A549 (cell line): Measurements from ENCODE around the gene ZNF106.

Experiments used
- CBX2 ChIP-seq: fragments of 200-600 bp; sonication (generic); IDR thresholded peaks from 2 replicates; pipeline ENCODE4 v1.6.1; 2016; ENCODE audit warnings: low read depth, mild to moderate bottlenecking, borderline replicate concordance
- CHD4 ChIP-seq: fragments of 200-600 bp; sonication (generic); IDR thresholded peaks from 2 replicates; pipeline ENCODE4 v1.6.1; 2016; ENCODE audit warnings: antibody characterized with exemption, mild to moderate bottlenecking, borderline replicate concordance
- CTCF ChIP-seq: fragments of >200 bp; sonication (Bioruptor Twin); formaldehyde crosslinking; IDR thresholded peaks from 3 replicates; pipeline ENCODE4 v1.5.1; 2016
- EP300 ChIP-seq, 2 experiments: fragments of >200 bp; sonication (Bioruptor Twin); formaldehyde crosslinking; IDR thresholded peaks; 2 replicates in 1 of 2; 3 replicates in 1 of 2; pipeline ENCODE4 v1.6.1; 2016 to 2017
- FOSL2 ChIP-seq, 2 experiments: fragments of 450-650 bp in 1 of 2; fragments of >200 bp in 1 of 2; sonication (Bioruptor Twin) in 1 of 2; formaldehyde crosslinking; IDR thresholded peaks; 2 replicates each; pipeline versions ENCODE4 v1.5.0 to v1.6.1; 2016 to 2020; ENCODE audit warnings: mild to moderate bottlenecking in 1 of 2, moderate library complexity in 1 of 2
- JUN ChIP-seq, 2 experiments: fragments of >200 bp; sonication (Bioruptor Twin); formaldehyde crosslinking; IDR thresholded peaks; 2 replicates in 1 of 2; 3 replicates in 1 of 2; pipeline ENCODE4 v1.6.1; 2016 to 2017
- RAD21 ChIP-seq, 2 experiments: fragments of >200 bp in 1 of 2; sonication (Bioruptor Twin) in 1 of 2; formaldehyde crosslinking in 1 of 2; IDR thresholded peaks in 1 of 2; conservative IDR thresholded peaks in 1 of 2; 2 replicates in 1 of 2; 3 replicates in 1 of 2; pipeline ENCODE4 v1.6.1; 2012 to 2018; ENCODE audit warnings: inconsistent platforms in 1 of 2
- TP53 ChIP-seq: fragments of 250-450 bp; sonication (Bioruptor Pico); IDR thresholded peaks from 2 replicates; pipeline ENCODE4 v1.5.0; 2021; ENCODE audit warnings: mild to moderate bottlenecking, moderate library complexity
- USF2 ChIP-seq: fragments of 450-650 bp; IDR thresholded peaks from 2 replicates; pipeline ENCODE4 v1.6.1; 2014; ENCODE audit warnings: antibody characterized with exemption
- ZFP36 ChIP-seq: fragments of 450-650 bp; IDR thresholded peaks from 2 replicates; pipeline ENCODE4 v1.6.1; 2014; ENCODE audit warnings: borderline replicate concordance; ENCODE audit not compliant: partially characterized antibody

- no peak for TF ChIP-seq CTCF
- no peak for TF ChIP-seq USF2
- TF ChIP-seq FOSL2 (IDR thresholded peaks at IDR 0.05) = no peak
- TF ChIP-seq FOSL2 (CRISPR knock-in tag; IDR thresholded peaks at IDR 0.05) = no peak
- no peak for TF ChIP-seq CHD4
- no peak for TF ChIP-seq ZFP36
- TF ChIP-seq RAD21 (conservative IDR thresholded peaks at IDR 0.05 in 1 of 2, IDR thresholded peaks at IDR 0.05 in 1 of 2) = no peak
- TF ChIP-seq CBX2 = no peak
- no peak for TF ChIP-seq JUN (IDR thresholded peaks at IDR 0.05)
- no peak for TF ChIP-seq TP53 (CRISPR knock-in tag)
- TF ChIP-seq EP300 (IDR thresholded peaks at IDR 0.05) = no peak
Measured at GRCh38 chr15:42445551-42445950, 45.4 kb downstream of the ZNF106 start.
